Upper lobe of left lung (tissue), 4 donors: ENCODE measurements around the gene LRRC23.

Experiments used
- CTCF ChIP-seq, 6 experiments: fragments of 450-650 bp in 4 of 6; fragments of 200-600 bp in 2 of 6; sonication (generic) in 2 of 6; IDR thresholded peaks; one replicate each; pipeline ENCODE4 v1.5.1; 2016 to 2019; ENCODE audit warnings: antibody characterized with exemption in 6 of 6
- EP300 ChIP-seq, 4 donors: sonication (generic); formaldehyde crosslinking; IDR thresholded peaks; one replicate each; pipeline ENCODE4 v1.5.1; 2017; ENCODE audit warnings: antibody characterized with exemption in 4 of 4, control low read depth in 2 of 4
- POLR2A ChIP-seq, 4 donors: fragments of 450-650 bp; IDR thresholded peaks; one replicate each; pipeline ENCODE4 v1.5.1; 2016 to 2017; ENCODE audit warnings: antibody characterized with exemption in 4 of 4, mild to moderate bottlenecking in 2 of 4
- POLR2AphosphoS5 ChIP-seq, 2 donors: sonication (generic); formaldehyde crosslinking; IDR thresholded peaks; one replicate each; pipeline ENCODE4 v1.5.1; 2017; ENCODE audit warnings: antibody characterized with exemption in 2 of 2

GRCh38 chr12:6937481-6938352 is 33.1 kb downstream of the LRRC23 start:
- TF ChIP-seq CTCF (IDR thresholded peaks at IDR 0.05) (peak; percentile 96 to 99 (median 97)), POLR2A (IDR thresholded peaks at IDR 0.05) (peak; percentile 13 to 90 (median 62)), POLR2AphosphoS5 (IDR thresholded peaks at IDR 0.05) (peak; percentile 97), EP300 (IDR thresholded peaks at IDR 0.05) (peak in 1 of 4 donors; percentile 60)
